GM18511 (cell line): Measurements from ENCODE around the gene APOD.

Experiments
- ATAC-seq: cut with Tn5 transposase; IDR thresholded peaks from one replicate; pipeline ENCODE4 v1.9.1; 2021; ENCODE audit warnings: mild to moderate bottlenecking, moderate library complexity; ENCODE audit not compliant: unreplicated experiment

The APOD gene

GRCh38 chr3:195557322-195557721 lies 26.4 kb downstream of the APOD start:
- no peak for ATAC-seq

- ATAC-seq, result no peak
These were observed 27.4 kb downstream of the APOD start for GRCh38 chr3:195556390-195556789.

DNA sequence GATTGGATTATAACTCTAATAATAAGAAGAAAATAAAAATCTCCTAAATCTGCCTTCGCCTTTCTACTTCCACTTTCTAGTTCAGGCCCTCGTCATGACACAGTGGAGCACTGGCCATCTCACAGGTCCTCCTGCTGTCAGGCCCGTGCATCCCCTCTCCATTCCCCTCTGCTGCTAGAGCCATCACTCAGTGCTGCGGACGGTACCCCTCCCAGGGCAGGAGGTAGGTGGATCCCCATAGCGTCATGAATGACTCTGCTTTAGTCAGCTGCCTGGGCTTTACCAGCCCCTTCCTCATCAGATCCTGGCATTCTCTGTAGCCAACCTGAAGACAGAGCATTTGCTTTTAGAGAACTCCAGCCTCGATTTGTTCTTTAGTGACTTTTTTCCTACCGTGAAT lies 28.6 kb downstream of the APOD start:
- no peak for ATAC-seq

DNA sequence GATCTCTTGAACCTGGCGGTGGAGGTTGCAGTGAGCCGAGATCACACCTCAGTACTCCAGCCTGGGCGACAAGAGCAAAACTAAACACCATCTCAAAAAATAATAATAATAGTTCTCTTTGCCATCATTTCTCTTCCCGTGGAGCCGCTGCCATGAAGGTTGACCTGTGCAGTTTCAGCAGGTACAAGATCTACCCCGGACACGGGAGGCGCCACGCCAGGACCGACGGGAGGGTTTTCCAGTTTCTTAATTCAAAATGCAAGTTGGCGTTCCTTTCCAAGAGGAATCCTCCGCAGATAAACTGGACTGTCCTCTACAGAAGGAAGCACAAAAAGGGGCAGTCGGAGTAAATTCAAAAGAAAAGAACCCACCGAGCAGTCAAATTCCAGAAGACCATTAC lies 29.3 kb downstream of the APOD start:
- ATAC-seq, result no peak

- no peak for ATAC-seq
These were observed 30.5 kb downstream of the APOD start for GRCh38 chr3:195553268-195553667.

DNA sequence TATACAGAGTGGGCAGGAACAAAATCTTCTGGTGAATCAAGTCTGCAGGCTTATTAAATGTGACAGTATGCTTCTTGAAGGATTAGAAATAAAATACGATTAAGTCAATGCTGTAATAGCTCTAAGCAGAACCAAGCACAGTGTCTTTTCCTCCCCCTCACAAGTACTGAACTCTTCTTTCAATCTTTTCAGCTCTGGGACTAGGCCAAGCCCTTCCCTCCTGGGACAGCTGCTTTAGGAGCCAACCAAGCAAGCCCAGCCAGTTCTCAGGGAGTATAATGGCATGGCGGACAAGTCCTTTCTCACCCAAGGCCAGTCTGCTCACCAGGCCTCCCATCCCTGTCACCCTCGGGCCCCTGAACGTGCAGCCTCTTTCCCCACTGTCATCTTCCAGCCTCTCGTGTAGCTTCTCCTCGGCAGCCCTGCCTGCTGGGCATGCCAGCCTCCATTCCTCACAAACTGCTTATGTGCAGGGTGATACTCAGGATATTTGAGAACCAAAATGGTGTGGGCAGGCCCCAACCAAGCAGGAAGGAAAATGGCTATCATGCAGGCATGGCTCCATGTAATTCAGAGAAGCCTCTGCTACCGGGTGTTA lies 32.3 kb downstream of the APOD start:
- ATAC-seq, result no peak

DNA sequence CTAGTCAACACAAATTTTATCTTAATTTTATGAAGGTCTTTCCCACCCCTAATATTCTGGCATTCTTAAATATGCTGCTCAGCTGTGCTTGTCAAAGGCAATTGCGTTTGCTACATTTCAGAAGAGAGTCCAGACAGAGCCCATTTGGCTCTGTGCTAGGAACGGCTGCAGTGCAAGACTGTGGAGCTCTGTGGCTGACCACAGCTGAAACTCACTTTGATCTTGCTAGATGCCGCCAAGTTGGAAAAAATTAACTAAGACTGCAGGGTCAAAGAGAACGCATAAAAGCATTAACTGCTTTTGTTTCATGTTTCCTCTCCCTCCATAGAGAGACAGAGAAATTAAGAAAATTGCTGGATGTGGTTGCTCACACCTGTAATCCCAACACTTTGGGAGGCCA lies 33.0 kb downstream of the APOD start:
- ATAC-seq, result peak; percentile 59

DNA sequence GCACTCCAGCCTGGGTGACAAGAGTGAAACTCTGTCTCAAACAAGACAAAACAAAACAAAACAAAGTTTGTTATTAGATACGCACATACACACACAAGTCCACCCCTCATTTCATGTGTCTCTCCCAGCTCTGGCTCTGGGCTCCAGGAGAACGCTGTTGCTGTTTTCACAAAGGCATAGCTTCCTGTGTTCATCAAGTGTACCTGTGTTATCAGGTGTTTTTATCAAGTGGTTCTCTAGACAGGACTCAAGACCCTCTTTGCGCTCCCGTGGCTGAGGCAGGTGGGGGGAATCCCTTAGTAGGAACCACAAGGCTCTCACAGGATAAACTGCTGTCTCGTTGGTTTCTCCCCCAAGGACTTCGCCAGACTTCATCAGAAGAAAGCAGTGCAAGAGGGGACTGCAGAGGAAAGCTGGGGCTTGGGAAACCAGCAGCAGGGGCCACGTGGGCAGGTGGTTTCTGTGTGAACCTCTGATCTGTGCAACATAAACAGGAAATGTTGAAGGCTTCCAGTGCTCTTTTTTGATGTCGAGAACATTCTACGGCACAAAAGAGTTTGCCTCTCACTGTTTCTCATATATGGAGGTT lies 33.7 kb downstream of the APOD start:
- peak; percentile 79 for ATAC-seq

DNA sequence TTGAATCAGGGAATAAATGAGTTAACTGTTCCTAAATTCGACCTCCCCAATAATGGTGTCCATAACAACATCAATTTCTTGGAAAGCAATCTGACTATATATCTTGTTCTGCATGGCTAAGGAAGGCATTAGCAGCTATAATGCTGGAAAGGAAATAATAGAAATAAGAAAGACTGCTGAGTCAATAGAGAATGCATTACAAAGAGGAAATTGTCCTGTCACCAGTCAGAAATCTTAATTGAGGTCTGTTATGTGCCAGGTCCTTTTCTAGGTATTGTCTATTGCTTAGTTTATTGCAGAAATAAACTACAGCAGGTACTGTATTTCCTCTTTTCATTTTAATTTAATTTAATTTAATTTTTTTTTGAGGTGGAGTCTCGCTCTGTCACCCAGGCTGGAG lies 34.8 kb downstream of the APOD start:
- ATAC-seq, result no peak

DNA sequence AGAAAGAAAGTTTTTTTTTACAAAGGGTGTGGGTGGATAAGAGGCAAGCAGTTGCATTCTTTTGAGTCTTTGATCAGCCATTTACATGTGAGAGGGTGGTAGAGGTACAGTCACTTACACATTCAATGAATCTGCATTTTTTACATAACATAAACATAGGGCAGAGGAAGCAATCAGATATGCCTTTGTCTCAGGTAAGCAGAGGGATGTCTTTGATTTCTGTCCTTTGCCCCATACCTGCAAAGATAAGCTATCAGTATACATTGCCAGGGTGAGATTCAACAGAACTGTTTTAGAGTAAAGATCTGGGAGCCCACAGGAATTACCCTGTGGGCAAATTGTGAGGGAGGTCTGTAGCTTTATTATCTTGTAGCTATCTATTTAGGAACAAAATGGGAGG lies 35.2 kb downstream of the APOD start:
- ATAC-seq, result no peak

- no peak for ATAC-seq
These were observed 35.7 kb downstream of the APOD start for GRCh38 chr3:195548006-195548405.

- no peak for ATAC-seq
These were observed 37.6 kb downstream of the APOD start for GRCh38 chr3:195546130-195546560.

GRCh38 chr3:195544634-195545033 lies 39.1 kb downstream of the APOD start:
- ATAC-seq, result no peak

- no peak for ATAC-seq
These were observed 39.6 kb downstream of the APOD start for GRCh38 chr3:195544230-195544536.

GRCh38 chr3:195543500-195544229 lies 40.1 kb downstream of the APOD start:
- peak; percentile 23 for ATAC-seq

DNA sequence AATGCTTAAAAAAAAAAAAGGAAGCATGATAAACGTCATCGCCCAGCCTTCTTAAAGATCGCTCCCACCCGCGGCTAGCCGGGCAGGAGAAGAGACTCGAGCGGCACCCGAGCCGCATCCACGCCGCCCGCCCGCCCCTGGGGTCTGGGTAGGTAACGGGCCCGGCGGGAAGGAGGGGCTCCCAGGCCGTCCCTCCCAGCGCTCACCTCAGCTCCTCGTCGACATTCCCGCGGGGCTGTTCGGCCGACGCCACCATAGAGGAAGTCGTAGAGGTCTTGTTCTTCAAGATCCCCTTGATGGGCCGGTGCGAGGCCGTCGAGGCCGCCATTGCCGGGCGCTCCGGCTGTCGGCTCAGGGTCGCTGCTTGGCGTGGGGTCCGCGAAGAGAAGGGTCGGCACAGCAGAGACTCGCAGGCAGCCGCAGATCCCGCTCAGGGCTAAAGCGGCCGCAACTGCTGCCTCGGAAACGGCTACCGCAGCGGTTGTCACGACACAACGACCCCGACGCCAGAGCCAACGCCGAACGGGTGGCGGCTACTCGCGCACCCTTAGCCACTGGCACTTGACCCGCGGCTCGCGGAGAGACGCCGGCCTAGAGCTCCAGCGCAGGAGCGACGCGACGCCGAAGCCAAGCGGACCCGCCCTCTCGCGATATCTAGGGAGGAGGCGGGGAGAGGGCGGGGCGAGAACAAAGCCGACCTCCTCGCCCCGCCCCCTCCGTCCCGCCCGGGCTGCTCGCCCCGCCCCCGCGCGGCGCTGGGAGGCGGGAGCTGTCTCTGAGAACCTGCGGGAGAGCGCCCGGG lies 40.8 kb downstream of the APOD start, which contains the start of gene PPP1R2:
PPP1R2 (minus strand) TSS at position 628 of the 802 bp plus-strand sequence; CDS start at position 328, 300 bp downstream.
- peak; percentile 74 for ATAC-seq

GRCh38 chr3:195542316-195542697 lies 41.4 kb downstream of the APOD start:
- ATAC-seq, result peak; percentile 25

GRCh38 chr3:195540511-195540910 lies 43.2 kb downstream of the APOD start:
- no peak for ATAC-seq

- ATAC-seq, result no peak
These were observed 43.7 kb downstream of the APOD start for GRCh38 chr3:195540027-195540426.

DNA sequence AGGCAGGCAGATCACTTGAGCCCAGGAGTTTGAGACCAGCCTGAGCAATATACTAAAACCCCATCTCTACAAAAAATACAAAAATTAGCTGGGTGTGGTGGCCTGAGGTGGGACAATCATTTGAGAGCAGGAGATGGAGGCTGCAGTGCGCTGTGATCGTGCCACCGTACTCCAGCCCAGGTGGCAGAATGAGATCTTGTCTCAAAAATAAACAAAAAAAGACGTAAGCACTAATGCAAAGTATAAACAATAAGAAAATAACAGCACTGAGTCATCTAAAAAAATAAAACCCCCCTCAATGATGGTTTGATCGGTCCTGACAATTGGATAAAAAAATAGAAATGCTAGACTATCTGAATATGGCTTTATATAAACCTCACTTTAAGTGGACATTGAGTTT lies 44.3 kb downstream of the APOD start:
- ATAC-seq, result no peak

GRCh38 chr3:195537995-195538394 lies 45.7 kb downstream of the APOD start:
- peak; percentile 61 for ATAC-seq

DNA sequence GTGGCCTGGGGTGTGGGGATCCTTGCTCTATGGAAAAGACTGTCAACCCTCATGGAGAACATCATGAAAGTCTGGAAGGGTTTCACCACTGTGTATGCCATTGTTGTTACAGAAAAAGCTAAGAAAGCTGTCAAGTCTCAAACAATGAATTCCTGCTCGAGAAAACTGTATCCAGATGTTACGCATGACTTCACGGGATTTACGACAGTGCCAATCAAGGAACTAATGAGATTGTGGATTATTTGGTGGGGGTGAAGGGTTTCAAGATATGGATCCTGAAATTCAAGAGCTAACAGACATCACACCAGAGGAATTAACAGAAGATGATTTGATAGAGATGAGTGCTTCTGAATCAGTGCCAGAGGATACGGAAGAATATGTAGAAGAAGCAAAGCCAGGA lies 48.4 kb downstream of the APOD start:
- ATAC-seq, result no peak
